Tibial nerve (tissue), 3 donors: ENCODE results near the gene CALY.
"Not testable (repeated sequence)": the region's sequence is repeated elsewhere in the genome, so short reads cannot be mapped to it uniquely, and the experiment has no call there.

Experiments used
- POLR2A ChIP-seq, 2 donors: fragments of 450-650 bp; IDR thresholded peaks; one replicate each; pipeline ENCODE4 v1.6.1; 2017; ENCODE audit warnings: antibody characterized with exemption in 2 of 2, mild to moderate bottlenecking in 2 of 2, moderate library complexity in 2 of 2
- TF ChIP-seq, protein P1 (sequence below), 5 experiments: fragments of 200-600 bp in 3 of 5; fragments of 450-650 bp in 2 of 5; sonication (generic) in 3 of 5; IDR thresholded peaks; one replicate each; pipeline ENCODE4 v1.5.1; 2016 to 2019; ENCODE audit warnings: antibody characterized with exemption in 5 of 5, mild to moderate bottlenecking in 3 of 5, moderate library complexity in 2 of 5

DNA sequence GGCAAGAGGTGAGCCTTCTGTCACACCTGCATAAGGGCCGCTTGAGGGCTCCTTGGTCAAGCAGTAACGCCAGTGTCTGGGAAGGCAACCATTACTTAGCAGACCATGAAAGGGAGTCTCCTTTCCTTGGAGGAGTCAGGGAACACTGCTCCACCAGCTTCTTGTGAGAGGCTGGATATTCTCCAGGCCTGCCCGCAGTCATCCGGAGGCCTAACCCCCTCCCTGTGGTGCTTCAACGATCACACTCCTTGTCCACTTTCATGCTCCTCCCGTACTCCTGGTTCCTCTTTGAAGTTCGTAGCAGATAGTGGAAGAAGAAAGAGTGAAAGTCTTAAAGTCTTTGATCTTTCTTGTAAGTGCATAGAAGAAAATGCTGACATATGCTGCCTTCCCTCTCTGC, 30.8 kb upstream of the CALY start:
- not testable (repeated sequence) for TF ChIP-seq POLR2A (IDR thresholded peaks at IDR 0.05)
- TF ChIP-seq, protein P1, sequence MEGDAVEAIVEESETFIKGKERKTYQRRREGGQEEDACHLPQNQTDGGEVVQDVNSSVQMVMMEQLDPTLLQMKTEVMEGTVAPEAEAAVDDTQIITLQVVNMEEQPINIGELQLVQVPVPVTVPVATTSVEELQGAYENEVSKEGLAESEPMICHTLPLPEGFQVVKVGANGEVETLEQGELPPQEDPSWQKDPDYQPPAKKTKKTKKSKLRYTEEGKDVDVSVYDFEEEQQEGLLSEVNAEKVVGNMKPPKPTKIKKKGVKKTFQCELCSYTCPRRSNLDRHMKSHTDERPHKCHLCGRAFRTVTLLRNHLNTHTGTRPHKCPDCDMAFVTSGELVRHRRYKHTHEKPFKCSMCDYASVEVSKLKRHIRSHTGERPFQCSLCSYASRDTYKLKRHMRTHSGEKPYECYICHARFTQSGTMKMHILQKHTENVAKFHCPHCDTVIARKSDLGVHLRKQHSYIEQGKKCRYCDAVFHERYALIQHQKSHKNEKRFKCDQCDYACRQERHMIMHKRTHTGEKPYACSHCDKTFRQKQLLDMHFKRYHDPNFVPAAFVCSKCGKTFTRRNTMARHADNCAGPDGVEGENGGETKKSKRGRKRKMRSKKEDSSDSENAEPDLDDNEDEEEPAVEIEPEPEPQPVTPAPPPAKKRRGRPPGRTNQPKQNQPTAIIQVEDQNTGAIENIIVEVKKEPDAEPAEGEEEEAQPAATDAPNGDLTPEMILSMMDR (IDR thresholded peaks at IDR 0.05), result not testable (repeated sequence)
